Ovary (tissue), 3 donors: ENCODE data around the gene PTPRN2.

Experiments
- CTCF ChIP-seq, 3 donors: fragments of 450-650 bp in 2 of 3; fragments of 200-600 bp in 1 of 3; IDR thresholded peaks; one replicate each; pipeline versions ENCODE4 v1.5.1 to v1.8.0; 2016 to 2022; ENCODE audit warnings: antibody characterized with exemption in 3 of 3, mild to moderate bottlenecking in 1 of 3
- EP300 ChIP-seq: sonication (generic); formaldehyde crosslinking; IDR thresholded peaks from one replicate; pipeline ENCODE4 v1.6.1; 2017; ENCODE audit warnings: antibody characterized with exemption
- POLR2A ChIP-seq: fragments of 450-650 bp; IDR thresholded peaks from one replicate; pipeline ENCODE4 v1.6.1; 2017; ENCODE audit warnings: antibody characterized with exemption, mild to moderate bottlenecking, moderate library complexity
- donor health status: DM: no; HTN: no; CAD: no.

DNA sequence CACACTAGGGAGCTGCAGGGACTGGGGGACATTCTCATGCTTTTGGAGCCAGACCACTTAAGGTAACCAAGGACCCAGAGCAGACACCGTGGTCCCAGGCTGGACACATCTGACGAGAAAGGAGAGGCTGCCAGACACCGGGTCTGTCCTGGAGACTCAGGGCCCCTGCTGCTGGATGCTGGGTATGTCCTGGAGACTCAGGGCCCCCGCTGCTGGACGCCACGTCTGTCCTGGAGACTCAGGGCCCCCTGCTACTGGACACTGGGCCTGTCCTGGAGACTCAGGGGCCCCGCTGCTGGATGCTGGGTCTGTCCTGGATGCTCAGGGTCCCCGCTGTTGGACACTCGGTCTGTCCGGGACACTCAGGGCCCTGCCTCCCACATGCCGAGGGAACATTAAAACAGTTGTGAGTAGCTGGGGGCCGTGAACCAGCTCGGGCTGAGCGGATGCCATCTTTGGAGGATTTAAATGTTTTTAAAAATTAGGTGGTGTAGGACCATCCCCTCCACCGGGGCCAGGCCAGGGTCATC is 1001.1 kb downstream of the PTPRN2 start:
- no peak for TF ChIP-seq CTCF (IDR thresholded peaks at IDR 0.05)
- no peak for TF ChIP-seq POLR2A
- no peak for TF ChIP-seq EP300
